NCI-H1694 (cell line): ENCODE measurements around the gene CACNA2D4.

Source experiments
- DNase-seq: peaks from one replicate; lab custom pipeline; 2025; lab: John Stamatoyannopoulos, UW

Gene CACNA2D4

GRCh38 chr12:1815814-1816729, 102.4 kb downstream of the CACNA2D4 start:
- DNase-seq, result no peak

GRCh38 chr12:1815108-1815507, 103.3 kb downstream of the CACNA2D4 start:
- DNase-seq, result no peak

- no peak for DNase-seq
Observed at GRCh38 chr12:1814266-1814665, 104.2 kb downstream of the CACNA2D4 start.

- DNase-seq, result no peak
Observed at GRCh38 chr12:1812650-1813302, 105.7 kb downstream of the CACNA2D4 start.

- no peak for DNase-seq
Observed at GRCh38 chr12:1811948-1812291, 106.5 kb downstream of the CACNA2D4 start.

- no peak for DNase-seq
Observed at GRCh38 chr12:1811281-1811947, 107.0 kb downstream of the CACNA2D4 start.

- no peak for DNase-seq
Observed at GRCh38 chr12:1810931-1811280, 107.5 kb downstream of the CACNA2D4 start.

- no peak for DNase-seq
Observed at GRCh38 chr12:1810201-1810930, 108.1 kb downstream of the CACNA2D4 start.

GRCh38 chr12:1809591-1810190, 108.8 kb downstream of the CACNA2D4 start:
- DNase-seq, result no peak

- no peak for DNase-seq
Observed at GRCh38 chr12:1808798-1809480, 109.5 kb downstream of the CACNA2D4 start.

GRCh38 chr12:1808036-1808797, 110.2 kb downstream of the CACNA2D4 start:
- DNase-seq, result no peak

GRCh38 chr12:1807087-1807860, 111.2 kb downstream of the CACNA2D4 start:
- no peak for DNase-seq

GRCh38 chr12:1806301-1807086, 112.0 kb downstream of the CACNA2D4 start:
- no peak for DNase-seq

GRCh38 chr12:1805441-1806081, 112.9 kb downstream of the CACNA2D4 start:
- DNase-seq, result no peak

- peak; percentile 92 for DNase-seq
Observed at GRCh38 chr12:1804545-1805332, 113.7 kb downstream of the CACNA2D4 start.

- DNase-seq, result no peak
Observed at GRCh38 chr12:1803736-1804135, 114.7 kb downstream of the CACNA2D4 start.

- DNase-seq, result no peak
Observed at GRCh38 chr12:1801303-1801975, 117.0 kb downstream of the CACNA2D4 start.
